Measurements from ENCODE around the gene REG1A. TPM values are rescaled to one million over a fixed set of nuclear protein-coding genes. Genes with fewer than 3 reads are reported as not detected.

REG1A gene
- total RNA-seq, 1 experiment from 2014 or later = 4.8 TPM

DNA sequence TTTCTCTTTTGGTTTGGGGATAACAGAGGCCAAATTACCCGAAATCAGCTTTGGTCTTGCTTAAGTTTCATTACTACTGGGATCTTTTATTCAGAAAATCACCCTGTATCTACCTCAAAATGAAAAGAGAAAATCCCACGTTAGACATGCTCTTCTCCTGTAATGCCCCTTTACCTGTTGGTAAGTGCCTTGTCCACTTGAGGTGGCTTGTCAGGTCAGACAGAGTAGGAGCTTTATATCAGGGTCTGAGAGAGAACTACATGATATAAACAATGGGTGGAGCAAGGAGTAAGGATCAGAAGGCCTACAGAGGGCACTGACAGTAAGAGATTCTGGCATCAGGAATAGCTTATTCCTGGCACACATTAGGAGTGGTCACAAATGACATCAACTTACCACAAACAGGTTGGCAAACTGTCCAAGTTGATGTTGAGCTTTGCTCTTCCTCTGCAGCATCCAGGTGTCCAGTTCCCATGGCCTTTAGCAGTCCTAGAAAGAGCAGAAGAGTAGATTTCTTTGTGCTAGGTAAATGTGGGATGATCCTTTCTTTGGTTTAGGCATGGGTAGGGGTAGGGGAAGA lies 32.4 kb upstream of the REG1A start, which contains the start of gene REG1B:
TSS of gene REG1B (minus strand) at position 209 of the 580 bp plus-strand sequence. CDS start 381 bp downstream, outside the sequence.
- Mint-ChIP-seq H3K4me1 (peaks cover 11% of the 10 kb centered on the region), H3K9me3 (peaks cover 10% of the 10 kb centered on the region; the same call in 1 of the 2 replicates), H3K27me3 (ENCODE audit: low read depth) (no peaks in the 10 kb centered on the region; the same call in 1 of the 2 replicates), H3K36me3 (peaks cover 2% of the 10 kb centered on the region; the same call in 1 of the 2 replicates), H3K4me3 (no peak within 1 kb of the TSS), H3K27ac (no peak within 1 kb of the TSS)
- DNase-seq (ENCODE audit: low spot score) (no peak), ATAC-seq (no peak)
- ChIA-PET CTCF (no interaction called here), POLR2A (interaction anchor here (0.5 kb wide), 1 partner anchor 431 kb away, joined by 3 read pairs; no protein-coding TSS in a partner anchor)
- TF ChIP-seq GRHL2 (CRISPR knock-in tag; IDR thresholded peaks at IDR 0.05; ENCODE audit: insufficient replicate concordance, severe bottlenecking) (no peak), FOXK1 (CRISPR knock-in tag; IDR thresholded peaks at IDR 0.05) (no peak), JAZF1 (CRISPR knock-in tag; IDR thresholded peaks at IDR 0.05) (no peak), CDX4 (CRISPR knock-in tag; IDR thresholded peaks at IDR 0.05; ENCODE audit: borderline replicate concordance) (no peak), MXD4 (CRISPR knock-in tag; IDR thresholded peaks at IDR 0.05; ENCODE audit: borderline replicate concordance) (no peak), TCF7 (CRISPR knock-in tag; IDR thresholded peaks at IDR 0.05; ENCODE audit: low read depth) (no peak), ZNF138 (CRISPR knock-in tag; conservative IDR thresholded peaks at IDR 0.05) (no peak), HMGA2 (CRISPR knock-in tag; IDR thresholded peaks at IDR 0.05) (no peak), JUN (CRISPR knock-in tag; IDR thresholded peaks at IDR 0.05) (no peak), CBFB (CRISPR knock-in tag; IDR thresholded peaks at IDR 0.05; ENCODE audit: low read depth) (no peak), SP1 (CRISPR knock-in tag; conservative IDR thresholded peaks at IDR 0.05) (no peak), GABPB1 (CRISPR knock-in tag; IDR thresholded peaks at IDR 0.05) (no peak)
- TF ChIP-seq, protein P1, sequence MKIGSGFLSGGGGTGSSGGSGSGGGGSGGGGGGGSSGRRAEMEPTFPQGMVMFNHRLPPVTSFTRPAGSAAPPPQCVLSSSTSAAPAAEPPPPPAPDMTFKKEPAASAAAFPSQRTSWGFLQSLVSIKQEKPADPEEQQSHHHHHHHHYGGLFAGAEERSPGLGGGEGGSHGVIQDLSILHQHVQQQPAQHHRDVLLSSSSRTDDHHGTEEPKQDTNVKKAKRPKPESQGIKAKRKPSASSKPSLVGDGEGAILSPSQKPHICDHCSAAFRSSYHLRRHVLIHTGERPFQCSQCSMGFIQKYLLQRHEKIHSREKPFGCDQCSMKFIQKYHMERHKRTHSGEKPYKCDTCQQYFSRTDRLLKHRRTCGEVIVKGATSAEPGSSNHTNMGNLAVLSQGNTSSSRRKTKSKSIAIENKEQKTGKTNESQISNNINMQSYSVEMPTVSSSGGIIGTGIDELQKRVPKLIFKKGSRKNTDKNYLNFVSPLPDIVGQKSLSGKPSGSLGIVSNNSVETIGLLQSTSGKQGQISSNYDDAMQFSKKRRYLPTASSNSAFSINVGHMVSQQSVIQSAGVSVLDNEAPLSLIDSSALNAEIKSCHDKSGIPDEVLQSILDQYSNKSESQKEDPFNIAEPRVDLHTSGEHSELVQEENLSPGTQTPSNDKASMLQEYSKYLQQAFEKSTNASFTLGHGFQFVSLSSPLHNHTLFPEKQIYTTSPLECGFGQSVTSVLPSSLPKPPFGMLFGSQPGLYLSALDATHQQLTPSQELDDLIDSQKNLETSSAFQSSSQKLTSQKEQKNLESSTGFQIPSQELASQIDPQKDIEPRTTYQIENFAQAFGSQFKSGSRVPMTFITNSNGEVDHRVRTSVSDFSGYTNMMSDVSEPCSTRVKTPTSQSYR (CRISPR knock-in tag; IDR thresholded peaks at IDR 0.05) = no peak
- TF ChIP-seq, protein P2, sequence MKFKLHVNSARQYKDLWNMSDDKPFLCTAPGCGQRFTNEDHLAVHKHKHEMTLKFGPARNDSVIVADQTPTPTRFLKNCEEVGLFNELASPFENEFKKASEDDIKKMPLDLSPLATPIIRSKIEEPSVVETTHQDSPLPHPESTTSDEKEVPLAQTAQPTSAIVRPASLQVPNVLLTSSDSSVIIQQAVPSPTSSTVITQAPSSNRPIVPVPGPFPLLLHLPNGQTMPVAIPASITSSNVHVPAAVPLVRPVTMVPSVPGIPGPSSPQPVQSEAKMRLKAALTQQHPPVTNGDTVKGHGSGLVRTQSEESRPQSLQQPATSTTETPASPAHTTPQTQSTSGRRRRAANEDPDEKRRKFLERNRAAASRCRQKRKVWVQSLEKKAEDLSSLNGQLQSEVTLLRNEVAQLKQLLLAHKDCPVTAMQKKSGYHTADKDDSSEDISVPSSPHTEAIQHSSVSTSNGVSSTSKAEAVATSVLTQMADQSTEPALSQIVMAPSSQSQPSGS (CRISPR knock-in tag; IDR thresholded peaks at IDR 0.05; ENCODE audit: borderline replicate concordance, low read depth) = no peak

DNA sequence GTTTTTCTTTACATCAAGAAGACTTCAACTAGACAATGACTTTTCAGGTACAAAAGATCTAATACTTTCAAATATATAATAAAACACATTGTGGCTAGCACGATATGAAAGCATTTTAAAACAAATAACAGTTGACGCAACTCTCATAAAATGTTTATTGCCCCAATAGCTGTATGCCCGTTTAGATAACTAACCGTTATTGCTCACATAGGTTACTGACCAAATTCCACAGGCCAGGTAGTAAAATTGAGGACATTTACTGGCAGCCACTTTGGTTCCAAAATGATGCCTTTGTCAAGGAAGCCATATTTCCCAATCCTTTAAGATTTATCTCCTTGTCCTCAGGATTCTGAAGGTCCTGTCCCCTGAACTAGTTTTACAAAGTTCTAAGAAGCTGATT lies 29.6 kb upstream of the REG1A start:
- H3K27me3 Mint-ChIP-seq (ENCODE audit: low read depth) = no peaks in the 10 kb centered on the region
- CTCF ChIA-PET = no interaction called here
- no peak for TF ChIP-seq E2F1 (CRISPR knock-in tag; IDR thresholded peaks at IDR 0.05)
- TF ChIP-seq, protein P3, sequence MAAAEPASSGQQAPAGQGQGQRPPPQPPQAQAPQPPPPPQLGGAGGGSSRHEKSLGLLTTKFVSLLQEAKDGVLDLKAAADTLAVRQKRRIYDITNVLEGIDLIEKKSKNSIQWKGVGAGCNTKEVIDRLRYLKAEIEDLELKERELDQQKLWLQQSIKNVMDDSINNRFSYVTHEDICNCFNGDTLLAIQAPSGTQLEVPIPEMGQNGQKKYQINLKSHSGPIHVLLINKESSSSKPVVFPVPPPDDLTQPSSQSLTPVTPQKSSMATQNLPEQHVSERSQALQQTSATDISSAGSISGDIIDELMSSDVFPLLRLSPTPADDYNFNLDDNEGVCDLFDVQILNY (CRISPR knock-in tag; IDR thresholded peaks at IDR 0.05) = no peak
- TF ChIP-seq, protein P4, sequence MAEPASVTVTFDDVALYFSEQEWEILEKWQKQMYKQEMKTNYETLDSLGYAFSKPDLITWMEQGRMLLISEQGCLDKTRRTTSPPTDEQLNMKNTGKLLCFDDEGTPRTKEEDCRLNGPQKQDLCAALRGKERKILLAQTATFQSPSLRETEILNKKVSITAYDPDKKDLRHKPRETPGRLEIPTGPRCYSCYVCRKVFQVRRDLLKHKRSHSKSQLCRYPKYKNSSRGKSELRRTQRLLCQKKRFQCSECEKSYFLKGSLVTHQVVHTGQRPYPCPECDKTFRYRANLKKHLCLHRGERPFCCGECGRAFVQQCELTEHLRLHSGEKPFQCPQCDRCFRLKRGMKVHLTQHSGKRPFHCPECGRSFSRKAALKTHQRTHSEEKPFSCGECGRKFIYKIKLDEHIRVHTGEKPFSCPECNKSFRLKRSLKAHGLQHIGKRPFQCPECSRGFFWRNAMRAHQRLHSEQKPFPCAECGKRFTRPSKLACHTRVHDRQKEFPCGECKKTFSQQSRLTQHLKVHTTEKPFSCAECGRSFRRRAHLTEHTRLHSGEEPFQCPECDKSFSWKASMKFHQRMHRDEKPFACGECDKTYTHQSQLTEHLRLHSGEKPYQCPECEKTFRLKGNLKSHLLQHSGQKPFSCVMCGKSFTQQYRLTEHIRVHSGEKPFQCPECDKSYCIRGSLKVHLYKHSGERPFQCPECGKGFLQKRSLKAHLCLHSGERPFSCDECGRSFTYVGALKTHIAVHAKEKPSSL (CRISPR knock-in tag; conservative IDR thresholded peaks at IDR 0.05) = no peak
- TF ChIP-seq, protein P5, sequence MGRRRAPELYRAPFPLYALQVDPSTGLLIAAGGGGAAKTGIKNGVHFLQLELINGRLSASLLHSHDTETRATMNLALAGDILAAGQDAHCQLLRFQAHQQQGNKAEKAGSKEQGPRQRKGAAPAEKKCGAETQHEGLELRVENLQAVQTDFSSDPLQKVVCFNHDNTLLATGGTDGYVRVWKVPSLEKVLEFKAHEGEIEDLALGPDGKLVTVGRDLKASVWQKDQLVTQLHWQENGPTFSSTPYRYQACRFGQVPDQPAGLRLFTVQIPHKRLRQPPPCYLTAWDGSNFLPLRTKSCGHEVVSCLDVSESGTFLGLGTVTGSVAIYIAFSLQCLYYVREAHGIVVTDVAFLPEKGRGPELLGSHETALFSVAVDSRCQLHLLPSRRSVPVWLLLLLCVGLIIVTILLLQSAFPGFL (CRISPR knock-in tag; IDR thresholded peaks at IDR 0.05; ENCODE audit: borderline replicate concordance) = no peak
- no peak for TF ChIP-seq IRF1 (CRISPR knock-in tag; IDR thresholded peaks at IDR 0.05)
- TF ChIP-seq, protein P6, sequence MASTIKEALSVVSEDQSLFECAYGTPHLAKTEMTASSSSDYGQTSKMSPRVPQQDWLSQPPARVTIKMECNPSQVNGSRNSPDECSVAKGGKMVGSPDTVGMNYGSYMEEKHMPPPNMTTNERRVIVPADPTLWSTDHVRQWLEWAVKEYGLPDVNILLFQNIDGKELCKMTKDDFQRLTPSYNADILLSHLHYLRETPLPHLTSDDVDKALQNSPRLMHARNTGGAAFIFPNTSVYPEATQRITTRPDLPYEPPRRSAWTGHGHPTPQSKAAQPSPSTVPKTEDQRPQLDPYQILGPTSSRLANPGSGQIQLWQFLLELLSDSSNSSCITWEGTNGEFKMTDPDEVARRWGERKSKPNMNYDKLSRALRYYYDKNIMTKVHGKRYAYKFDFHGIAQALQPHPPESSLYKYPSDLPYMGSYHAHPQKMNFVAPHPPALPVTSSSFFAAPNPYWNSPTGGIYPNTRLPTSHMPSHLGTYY (CRISPR knock-in tag; IDR thresholded peaks at IDR 0.05) = no peak
- no peak for TF ChIP-seq FOXP1 (CRISPR knock-in tag; IDR thresholded peaks at IDR 0.05; ENCODE audit: borderline replicate concordance)
- TF ChIP-seq KAT7 (CRISPR knock-in tag; IDR thresholded peaks at IDR 0.05; ENCODE audit: borderline replicate concordance) = no peak

More for the DNA sequence above, 29.6 kb upstream of the REG1A start:
- H3K36me3 Mint-ChIP-seq = peaks cover 2% of the 10 kb centered on the region; the same call in 1 of the 2 replicates
- no peaks in the 10 kb centered on the region for H3K4me1 Mint-ChIP-seq
- DNase-seq (ENCODE audit: low spot score) (no peak), ATAC-seq (no peak)
- POLR2A ChIA-PET = no interaction called here
- peaks cover 10% of the 10 kb centered on the region; the same call in 1 of the 2 replicates for H3K9me3 Mint-ChIP-seq
- H3K4me3 Mint-ChIP-seq = no peak overlapping the region
- no peak overlapping the region for H3K27ac Mint-ChIP-seq
